Hematopoietic multipotent progenitor cell treated with erythropoietin and hydrocortisone succinate and interleukin-3 and kit ligand, for 8 days (in vitro differentiated cells): ENCODE results near the gene WRAP73.
A peak's percentile ranks its signal among the peaks of the same experiment; 100 is the strongest.
"Not testable (repeated sequence)": the region's sequence is repeated elsewhere in the genome, so short reads cannot be mapped to it uniquely, and the experiment has no call there.

Source experiments
- DNase-seq: peaks from one replicate; pipeline ENCODE4 v3.0.0-alpha.2; 2015

Gene WRAP73

GRCh38 chr1:3629561-3630160 lies 20.2 kb downstream of the WRAP73 start:
- no peak for DNase-seq

GRCh38 chr1:3628445-3628844 lies 21.5 kb downstream of the WRAP73 start:
- DNase-seq, result no peak

- no peak for DNase-seq
These were observed 22.2 kb downstream of the WRAP73 start for GRCh38 chr1:3627515-3628253.

- DNase-seq, result no peak
These were observed 23.9 kb downstream of the WRAP73 start for GRCh38 chr1:3626025-3626424.

- peak; percentile 82 for DNase-seq
These were observed 24.6 kb downstream of the WRAP73 start for GRCh38 chr1:3625151-3625907.

GRCh38 chr1:3624200-3625136 lies 25.4 kb downstream of the WRAP73 start, which contains the start of gene TPRG1L:
Gene TPRG1L (plus strand): TSS chr1:3625015. CDS start chr1:3625073, 58 bp downstream.
- peak; percentile 96 for DNase-seq

- no peak for DNase-seq
These were observed 26.3 kb downstream of the WRAP73 start for GRCh38 chr1:3623441-3624199.

GRCh38 chr1:3622102-3622501 lies 27.8 kb downstream of the WRAP73 start:
- DNase-seq, result not testable (repeated sequence)

- DNase-seq, result not testable (repeated sequence)
These were observed 28.7 kb downstream of the WRAP73 start for GRCh38 chr1:3621151-3621671.

GRCh38 chr1:3620708-3621107 lies 29.2 kb downstream of the WRAP73 start:
- DNase-seq, result no peak

GRCh38 chr1:3618881-3619671 lies 30.8 kb downstream of the WRAP73 start:
- DNase-seq, result peak; percentile 85

- DNase-seq, result no peak
These were observed 31.4 kb downstream of the WRAP73 start for GRCh38 chr1:3618531-3618880.

- DNase-seq, result no peak
These were observed 32.0 kb downstream of the WRAP73 start for GRCh38 chr1:3617806-3618345.

GRCh38 chr1:3616861-3617260 lies 33.0 kb downstream of the WRAP73 start:
- DNase-seq, result no peak

- DNase-seq, result no peak
These were observed 34.9 kb downstream of the WRAP73 start for GRCh38 chr1:3614755-3615742.

GRCh38 chr1:3612123-3612522 lies 37.8 kb downstream of the WRAP73 start:
- no peak for DNase-seq

GRCh38 chr1:3611170-3612019 lies 38.5 kb downstream of the WRAP73 start, which contains the start of gene MEGF6:
Gene MEGF6 (minus strand): TSS chr1:3611508. CDS start chr1:3611268, 240 bp downstream.
- no peak for DNase-seq

- no peak for DNase-seq
These were observed 39.3 kb downstream of the WRAP73 start for GRCh38 chr1:3610527-3611169.
